Gastrocnemius medialis (tissue), 4 donors: ENCODE measurements around the gene TASOR2.

Experiments used
- POLR2A ChIP-seq, 2 donors: fragments of 450-650 bp; IDR thresholded peaks; one replicate each; pipeline ENCODE4 v1.6.1; 2017; ENCODE audit warnings: antibody characterized with exemption in 2 of 2, mild to moderate bottlenecking in 2 of 2, moderate library complexity in 2 of 2
- TF ChIP-seq, protein P1 (sequence below), 5 experiments: fragments of 450-650 bp in 3 of 5; fragments of 200-600 bp in 2 of 5; sonication (generic) in 2 of 5; IDR thresholded peaks in 4 of 5; conservative IDR thresholded peaks in 1 of 5; 1 replicate in 4 of 5; 2 replicates in 1 of 5; pipeline ENCODE4 v1.5.1; 2016 to 2019; ENCODE audit warnings: antibody characterized with exemption in 5 of 5, mild to moderate bottlenecking in 3 of 5, moderate library complexity in 3 of 5

DNA sequence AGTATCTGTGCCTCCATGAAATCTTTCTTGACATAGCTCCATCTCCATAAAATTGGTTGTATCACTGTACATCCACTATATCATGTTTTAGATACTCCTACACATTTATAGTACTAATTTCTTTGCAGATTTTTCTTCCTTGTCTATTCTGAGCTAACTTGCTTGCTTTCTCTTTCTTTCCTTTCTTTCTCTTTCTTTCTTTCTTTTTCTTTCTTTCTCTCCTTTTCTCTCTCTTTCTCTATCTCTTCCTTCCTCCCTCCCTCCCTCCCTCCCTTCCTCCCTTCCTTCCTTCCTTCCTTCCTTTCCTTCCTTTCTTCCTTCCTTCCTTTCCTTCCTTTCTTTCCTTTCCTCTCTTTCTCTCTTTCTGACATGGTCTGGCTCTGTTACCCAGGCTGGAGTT is 23.7 kb downstream of the TASOR2 start:
- TF ChIP-seq, protein P1, sequence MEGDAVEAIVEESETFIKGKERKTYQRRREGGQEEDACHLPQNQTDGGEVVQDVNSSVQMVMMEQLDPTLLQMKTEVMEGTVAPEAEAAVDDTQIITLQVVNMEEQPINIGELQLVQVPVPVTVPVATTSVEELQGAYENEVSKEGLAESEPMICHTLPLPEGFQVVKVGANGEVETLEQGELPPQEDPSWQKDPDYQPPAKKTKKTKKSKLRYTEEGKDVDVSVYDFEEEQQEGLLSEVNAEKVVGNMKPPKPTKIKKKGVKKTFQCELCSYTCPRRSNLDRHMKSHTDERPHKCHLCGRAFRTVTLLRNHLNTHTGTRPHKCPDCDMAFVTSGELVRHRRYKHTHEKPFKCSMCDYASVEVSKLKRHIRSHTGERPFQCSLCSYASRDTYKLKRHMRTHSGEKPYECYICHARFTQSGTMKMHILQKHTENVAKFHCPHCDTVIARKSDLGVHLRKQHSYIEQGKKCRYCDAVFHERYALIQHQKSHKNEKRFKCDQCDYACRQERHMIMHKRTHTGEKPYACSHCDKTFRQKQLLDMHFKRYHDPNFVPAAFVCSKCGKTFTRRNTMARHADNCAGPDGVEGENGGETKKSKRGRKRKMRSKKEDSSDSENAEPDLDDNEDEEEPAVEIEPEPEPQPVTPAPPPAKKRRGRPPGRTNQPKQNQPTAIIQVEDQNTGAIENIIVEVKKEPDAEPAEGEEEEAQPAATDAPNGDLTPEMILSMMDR (IDR thresholded peaks at IDR 0.05 in 4 of 5, conservative IDR thresholded peaks at IDR 0.05 in 1 of 5) = no peak
- TF ChIP-seq POLR2A (IDR thresholded peaks at IDR 0.05) = no peak
